ENCODE measurements around the gene KPNA1. TPM values are rescaled to one million over a fixed set of nuclear protein-coding genes. Genes with fewer than 3 reads are reported as not detected.

The KPNA1 gene
- total and polyA plus RNA-seq, 2 experiments from 2014 or later: 33.3 to 42.2 TPM

DNA sequence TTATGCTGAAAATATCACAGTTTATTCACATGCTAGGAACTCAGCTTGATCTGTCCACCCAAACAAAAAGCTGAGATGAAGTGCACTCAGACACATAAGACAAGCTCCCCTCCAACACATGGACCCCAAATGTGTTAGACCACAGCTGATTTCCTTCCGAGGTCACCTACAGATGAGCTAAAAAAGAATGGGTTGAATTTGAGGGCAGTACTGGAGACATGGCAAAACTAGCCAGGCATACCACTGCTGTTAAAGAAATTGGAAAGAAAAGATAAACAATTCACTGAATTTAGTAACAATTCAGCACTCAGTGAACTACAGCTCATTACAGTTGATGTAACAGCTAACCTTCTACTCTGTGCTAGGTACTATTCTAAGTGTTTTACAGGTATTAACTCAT lies 33.9 kb upstream of the KPNA1 start:
- H3K4me1 ChIP-seq (ENCODE audit: low read depth): no peaks in the 10 kb centered on the region
- TF ChIP-seq, protein P1, sequence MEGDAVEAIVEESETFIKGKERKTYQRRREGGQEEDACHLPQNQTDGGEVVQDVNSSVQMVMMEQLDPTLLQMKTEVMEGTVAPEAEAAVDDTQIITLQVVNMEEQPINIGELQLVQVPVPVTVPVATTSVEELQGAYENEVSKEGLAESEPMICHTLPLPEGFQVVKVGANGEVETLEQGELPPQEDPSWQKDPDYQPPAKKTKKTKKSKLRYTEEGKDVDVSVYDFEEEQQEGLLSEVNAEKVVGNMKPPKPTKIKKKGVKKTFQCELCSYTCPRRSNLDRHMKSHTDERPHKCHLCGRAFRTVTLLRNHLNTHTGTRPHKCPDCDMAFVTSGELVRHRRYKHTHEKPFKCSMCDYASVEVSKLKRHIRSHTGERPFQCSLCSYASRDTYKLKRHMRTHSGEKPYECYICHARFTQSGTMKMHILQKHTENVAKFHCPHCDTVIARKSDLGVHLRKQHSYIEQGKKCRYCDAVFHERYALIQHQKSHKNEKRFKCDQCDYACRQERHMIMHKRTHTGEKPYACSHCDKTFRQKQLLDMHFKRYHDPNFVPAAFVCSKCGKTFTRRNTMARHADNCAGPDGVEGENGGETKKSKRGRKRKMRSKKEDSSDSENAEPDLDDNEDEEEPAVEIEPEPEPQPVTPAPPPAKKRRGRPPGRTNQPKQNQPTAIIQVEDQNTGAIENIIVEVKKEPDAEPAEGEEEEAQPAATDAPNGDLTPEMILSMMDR (IDR thresholded peaks at IDR 0.05; ENCODE audit: low read depth, low read length): no peak
- H3K27ac ChIP-seq: no peak overlapping the region
- H3K36me3 ChIP-seq: no peaks in the 10 kb centered on the region
- DNase-seq (ENCODE audit: low read depth in 1 of 2, low spot score in 1 of 2): no peak
- H3K27me3 ChIP-seq: no peaks in the 10 kb centered on the region
- H3K9me3 ChIP-seq (ENCODE audit: low read depth): no peaks in the 10 kb centered on the region
- no peak overlapping the region for H3K4me3 ChIP-seq

DNA sequence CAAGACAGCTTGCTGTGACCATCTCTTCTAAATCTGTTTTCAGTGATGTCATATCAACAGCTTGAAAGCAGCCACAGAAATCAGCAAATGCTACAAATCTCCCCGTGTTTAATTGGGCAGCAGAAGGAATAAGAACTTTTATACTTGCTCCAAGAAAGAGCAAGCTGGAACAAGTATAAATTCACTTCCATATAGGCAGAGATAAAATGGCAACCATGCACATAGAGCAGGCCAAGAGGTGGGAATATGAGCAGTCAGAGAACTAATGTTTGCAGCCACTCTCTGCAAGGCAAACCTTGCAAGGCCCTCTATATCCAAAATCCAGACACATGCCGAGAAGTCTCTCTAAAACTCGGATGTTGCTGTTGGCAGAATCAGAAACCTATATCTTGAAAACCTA lies 33.3 kb upstream of the KPNA1 start:
- no peaks in the 10 kb centered on the region for H3K36me3 ChIP-seq
- no peak overlapping the region for H3K4me3 ChIP-seq
- no peak overlapping the region for H3K27ac ChIP-seq
- no peaks in the 10 kb centered on the region for H3K9me3 ChIP-seq (ENCODE audit: low read depth)
- H3K4me1 ChIP-seq (ENCODE audit: low read depth): no peaks in the 10 kb centered on the region
- no peaks in the 10 kb centered on the region for H3K27me3 ChIP-seq
- DNase-seq (ENCODE audit: low read depth in 1 of 2, low spot score in 1 of 2): no peak
- TF ChIP-seq, protein P1 (IDR thresholded peaks at IDR 0.05; ENCODE audit: low read depth, low read length): no peak

DNA sequence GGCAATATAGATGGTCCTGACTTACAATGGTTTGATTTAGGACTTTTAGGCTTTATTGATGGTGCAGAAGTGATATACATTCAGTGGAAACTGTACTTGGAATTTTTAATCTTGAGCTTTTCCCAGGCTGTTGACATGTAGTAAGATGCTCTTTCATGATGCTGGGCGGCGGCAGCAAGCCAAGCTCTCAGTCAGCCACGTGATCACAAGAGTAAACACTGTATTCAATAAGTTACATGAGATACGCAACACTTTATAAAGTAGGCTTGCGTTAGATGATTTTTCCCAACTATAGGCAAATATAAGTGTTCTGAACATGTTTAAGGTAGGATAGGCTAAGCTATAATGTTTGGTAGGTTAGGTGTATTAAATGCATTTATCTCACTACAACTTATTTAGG lies 31.4 kb upstream of the KPNA1 start:
- Histone ChIP-seq H3K4me3 (no peak overlapping the region), H3K27me3 (no peaks in the 10 kb centered on the region), H3K27ac (no peak overlapping the region), H3K4me1 (ENCODE audit: low read depth) (no peaks in the 10 kb centered on the region), H3K9me3 (ENCODE audit: low read depth) (no peaks in the 10 kb centered on the region), H3K36me3 (no peaks in the 10 kb centered on the region)
- TF ChIP-seq, protein P1 (IDR thresholded peaks at IDR 0.05; ENCODE audit: low read depth, low read length): no peak
- no peak for DNase-seq (ENCODE audit: low read depth in 1 of 2, low spot score in 1 of 2)

DNA sequence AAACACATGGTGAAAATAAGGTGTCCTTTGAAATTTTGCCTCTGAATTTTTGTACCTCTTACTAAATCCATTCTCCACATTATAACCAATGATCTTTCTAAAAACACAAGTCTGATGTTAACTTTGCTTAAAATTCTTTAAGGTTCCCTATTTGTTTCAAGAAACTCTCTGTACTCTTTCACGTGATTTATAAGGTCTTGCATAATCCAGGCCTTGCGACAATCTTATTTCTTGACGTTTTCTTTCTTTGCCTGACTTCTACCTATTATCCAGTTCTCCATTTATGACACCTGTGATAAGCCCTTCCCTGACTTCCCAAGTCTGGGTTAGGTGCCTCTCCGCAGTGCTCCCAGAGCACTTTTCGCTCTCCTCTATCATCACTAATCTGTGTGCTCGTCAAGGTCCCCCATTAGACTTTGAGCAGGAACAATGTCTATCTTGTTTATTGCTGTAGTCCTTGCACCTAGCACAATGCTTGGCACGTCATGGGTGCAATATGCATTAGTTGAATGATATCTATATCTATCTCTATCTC lies 24.3 kb upstream of the KPNA1 start:
- H3K9me3 ChIP-seq (ENCODE audit: low read depth): no peaks in the 10 kb centered on the region
- H3K4me3 ChIP-seq: no peak overlapping the region
- H3K4me1 ChIP-seq (ENCODE audit: low read depth): no peaks in the 10 kb centered on the region
- TF ChIP-seq, protein P1 (IDR thresholded peaks at IDR 0.05; ENCODE audit: low read depth, low read length): no peak
- H3K27ac ChIP-seq: no peak overlapping the region
- H3K36me3 ChIP-seq: no peaks in the 10 kb centered on the region
- H3K27me3 ChIP-seq: peaks cover 6% of the 10 kb centered on the region
- no peak for DNase-seq (ENCODE audit: low read depth in 1 of 2, low spot score in 1 of 2)

DNA sequence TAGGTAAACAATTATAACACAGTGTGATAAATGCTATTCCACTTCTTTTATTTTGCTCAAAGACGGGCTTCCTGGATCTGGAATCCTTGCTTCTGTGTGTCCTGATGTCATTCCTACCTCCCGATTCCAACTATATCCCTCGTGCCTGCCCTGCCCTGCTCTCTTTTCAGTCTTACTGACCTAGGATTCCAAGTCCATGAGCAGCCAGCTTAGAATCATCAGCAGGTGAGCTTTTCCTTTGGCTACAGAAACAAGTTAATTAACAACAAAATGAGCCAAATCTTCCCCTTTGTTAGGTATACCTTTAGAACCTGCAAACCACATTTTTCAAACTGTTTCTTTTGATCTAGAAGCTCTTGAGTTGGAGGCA lies 21.9 kb upstream of the KPNA1 start:
- no peak for DNase-seq (ENCODE audit: low read depth in 1 of 2, low spot score in 1 of 2)
- Histone ChIP-seq H3K4me3 (no peak overlapping the region), H3K27me3 (peaks cover 6% of the 10 kb centered on the region), H3K36me3 (no peaks in the 10 kb centered on the region), H3K27ac (no peak overlapping the region), H3K4me1 (ENCODE audit: low read depth) (no peaks in the 10 kb centered on the region), H3K9me3 (ENCODE audit: low read depth) (no peaks in the 10 kb centered on the region)
- TF ChIP-seq, protein P1 (IDR thresholded peaks at IDR 0.05; ENCODE audit: low read depth, low read length): no peak

Measured in cardiac muscle cell (in vitro differentiated cells and primary cell).